8988T (cell line): ENCODE measurements around the gene TCF7L2.

Experiments used
- DNase-seq: peaks from one replicate; pipeline ENCODE4 v3.0.0; 2011

Gene TCF7L2

DNA sequence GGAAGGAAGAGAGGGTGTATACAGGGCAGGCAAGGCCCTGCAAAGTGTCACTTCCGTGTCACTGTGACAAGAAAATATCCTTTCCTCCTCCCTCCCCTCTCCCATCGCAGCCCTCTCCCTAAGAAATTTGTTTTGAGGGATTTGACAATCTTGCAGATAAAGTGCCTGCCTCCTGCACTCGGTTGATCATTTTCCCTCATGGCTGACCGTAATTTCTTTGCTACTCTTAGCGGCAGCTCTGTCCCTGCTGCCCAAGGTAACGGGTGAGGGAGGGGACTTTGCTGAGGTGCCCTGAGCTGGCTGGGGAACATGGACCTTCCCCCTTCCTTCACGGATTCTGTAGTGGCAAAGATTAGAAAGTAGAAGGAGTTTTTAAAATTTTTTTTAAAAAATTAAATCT is 179.1 kb downstream of the TCF7L2 start:
- no peak for DNase-seq

GRCh38 chr10:113130014-113130641 is 180.1 kb downstream of the TCF7L2 start:
- DNase-seq, result no peak

DNA sequence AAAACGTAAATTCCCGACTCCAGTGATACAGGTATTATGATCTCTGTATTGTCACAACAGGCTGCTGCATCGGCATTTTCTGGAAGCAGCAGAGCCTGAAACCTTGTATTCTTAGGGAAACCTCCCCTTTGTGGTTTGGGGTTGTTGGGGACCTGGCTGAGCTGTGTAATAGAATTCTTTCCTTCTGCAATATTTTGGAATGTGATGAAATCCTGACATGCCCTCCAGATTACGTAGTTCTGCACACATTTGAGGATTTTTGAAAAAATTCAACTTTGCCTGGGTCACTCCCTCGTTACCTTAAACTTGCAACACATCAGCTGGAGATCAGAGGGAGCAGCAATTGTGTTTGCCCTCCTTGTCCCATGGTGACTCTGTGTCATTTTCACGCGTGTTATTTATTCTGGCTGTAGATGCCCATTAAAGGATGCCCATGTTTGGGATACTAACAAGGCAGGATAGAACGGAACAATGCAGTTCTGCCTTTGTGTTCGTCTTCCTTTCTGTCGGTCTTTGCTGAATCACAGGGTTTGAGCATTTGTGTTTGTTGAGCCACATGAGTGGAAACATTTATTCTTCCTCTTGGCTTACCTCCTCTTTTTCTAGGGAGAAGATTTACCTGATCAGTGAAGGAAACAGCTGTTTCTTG is 181.7 kb downstream of the TCF7L2 start:
- no peak for DNase-seq

DNA sequence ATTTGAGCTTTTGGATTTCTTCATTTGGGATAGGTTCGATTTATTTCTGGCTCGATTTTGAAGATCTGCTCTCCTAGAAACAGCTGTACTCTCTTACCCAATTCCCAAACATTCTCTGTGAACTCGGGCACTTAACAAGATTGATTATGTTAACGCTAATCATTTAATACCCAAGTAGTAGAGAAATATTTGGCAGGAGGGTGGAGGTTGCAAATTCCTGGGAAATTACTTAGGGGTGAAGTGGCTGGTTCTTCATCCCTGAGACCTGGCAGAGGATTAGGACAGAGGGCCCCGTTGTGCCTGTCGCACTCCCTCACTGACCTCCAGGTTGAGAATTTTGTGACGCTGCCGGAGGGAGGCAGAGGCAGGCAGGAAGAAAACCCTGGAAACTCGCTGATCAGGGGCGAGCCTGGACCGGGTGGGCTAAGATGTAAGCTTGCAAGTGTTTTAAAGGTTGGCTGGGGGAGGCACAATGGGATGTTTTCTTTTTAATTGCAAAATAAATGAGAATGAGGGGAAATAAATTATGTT is 182.6 kb downstream of the TCF7L2 start:
- no peak for DNase-seq

DNA sequence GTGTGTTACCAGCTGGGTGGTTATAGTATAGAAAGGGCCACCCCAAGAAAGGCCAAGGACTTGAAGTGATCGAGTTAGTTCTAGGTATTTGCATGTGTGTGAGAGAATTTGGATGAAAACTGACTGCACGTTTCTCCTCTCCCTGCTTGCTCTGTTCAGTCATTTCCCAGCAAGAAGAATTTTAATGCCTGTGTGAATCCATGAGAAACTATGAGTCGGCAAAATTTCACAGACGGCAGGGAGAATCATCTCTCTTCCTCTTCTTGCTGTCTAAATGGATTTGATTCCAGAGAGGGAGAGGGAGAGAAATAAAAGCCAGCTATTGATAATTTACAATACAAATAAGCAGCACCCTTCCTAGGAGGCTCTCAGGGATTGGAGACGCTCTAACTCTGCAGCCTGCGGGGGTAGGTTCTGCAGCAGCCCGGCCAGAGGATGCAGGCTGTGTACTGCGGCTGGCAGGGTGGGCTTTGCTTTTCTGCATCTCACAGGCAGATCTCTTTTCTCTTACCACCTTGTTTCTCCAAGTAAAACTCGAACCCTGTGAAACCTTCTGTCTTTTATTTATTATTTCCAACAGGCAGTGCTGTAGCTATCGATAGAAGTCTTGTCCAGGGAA is 183.6 kb downstream of the TCF7L2 start:
- no peak for DNase-seq

DNA sequence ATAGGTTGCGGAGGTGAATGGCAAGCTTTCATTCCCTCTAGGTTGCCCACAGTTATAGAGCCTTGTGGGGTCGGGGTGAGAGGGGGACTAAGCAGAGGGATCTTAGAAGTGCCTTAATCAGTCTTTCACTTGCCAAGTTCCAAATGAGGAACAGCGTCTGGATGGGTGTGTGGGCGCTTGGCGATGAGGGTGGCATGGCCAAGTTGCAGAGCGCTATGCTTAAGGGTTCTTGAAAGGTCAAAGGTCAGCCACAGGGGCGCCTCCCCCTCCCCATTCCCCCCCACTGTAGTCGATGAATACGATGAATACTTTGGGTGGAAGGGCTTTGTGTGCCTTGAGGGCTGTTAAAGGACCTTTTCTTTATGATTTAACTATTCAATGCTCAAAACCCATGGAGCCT is 185.0 kb downstream of the TCF7L2 start:
- DNase-seq, result no peak

DNA sequence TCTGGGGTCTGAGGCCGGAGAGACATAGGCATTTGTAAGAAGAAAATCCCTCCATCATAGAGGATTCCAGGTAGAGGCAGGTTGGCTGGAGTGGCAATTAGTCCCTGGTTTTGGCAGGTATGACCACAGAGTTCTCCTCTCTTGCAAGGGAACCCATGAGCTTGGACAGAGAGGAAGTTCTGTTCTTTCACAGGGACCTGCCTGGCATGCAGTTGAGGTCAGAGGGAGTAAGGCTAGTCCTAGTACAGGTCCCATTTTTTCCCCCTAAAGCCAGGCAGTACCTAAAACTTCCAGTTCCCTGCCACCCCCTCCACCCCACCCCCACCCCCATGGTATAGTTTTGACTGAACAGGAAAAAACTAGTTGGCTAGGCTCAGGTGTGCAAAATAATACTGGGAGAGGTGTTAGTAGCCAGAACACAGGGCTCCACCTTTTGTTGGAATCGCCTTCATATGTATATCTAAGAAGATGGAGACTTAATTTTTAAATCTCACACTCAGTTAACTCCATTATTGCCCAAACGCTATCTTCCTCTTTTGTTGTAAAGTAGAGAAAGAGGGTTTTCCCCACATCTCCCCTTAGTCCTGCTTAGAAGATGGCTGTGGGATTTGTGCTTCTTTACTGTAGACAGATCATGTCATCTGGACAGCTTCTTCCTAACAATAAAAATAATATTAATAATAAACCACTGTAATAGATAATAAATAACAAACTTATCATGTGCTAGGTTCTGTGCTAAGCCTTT is 188.1 kb downstream of the TCF7L2 start:
- DNase-seq, result no peak

DNA sequence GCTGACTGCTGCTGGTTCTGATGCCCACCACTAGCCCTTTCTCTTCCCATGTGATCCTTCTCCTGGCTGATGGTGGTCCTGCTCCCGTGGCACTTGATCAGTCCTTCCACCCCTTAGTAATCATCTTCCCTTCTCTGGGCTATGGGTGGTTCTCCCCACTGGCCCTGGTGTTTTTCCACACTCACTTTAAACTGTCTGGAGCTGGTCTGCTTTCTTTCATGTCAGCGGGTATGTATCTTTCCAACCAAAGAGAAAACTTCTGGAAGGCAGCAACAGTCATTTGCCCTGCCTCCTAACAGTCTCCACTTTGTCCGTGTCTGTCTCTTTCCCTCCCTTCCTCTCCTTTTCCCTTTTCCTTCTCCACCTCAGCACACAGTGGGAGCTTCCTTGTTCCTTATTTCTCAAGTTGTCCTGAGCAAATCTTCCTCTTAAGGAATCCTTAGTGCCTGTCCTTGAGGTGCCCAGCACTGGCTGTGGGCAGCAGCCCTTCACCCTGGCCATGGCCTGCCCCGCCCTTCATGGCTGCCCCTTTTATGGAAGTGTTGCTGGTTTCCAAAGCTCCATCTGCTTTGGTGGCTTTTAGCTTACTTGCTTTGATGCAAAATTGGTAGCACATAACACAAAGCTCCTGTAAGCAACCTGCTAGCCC is 189.0 kb downstream of the TCF7L2 start:
- DNase-seq, result no peak

GRCh38 chr10:113139699-113140098 is 189.7 kb downstream of the TCF7L2 start:
- no peak for DNase-seq

DNA sequence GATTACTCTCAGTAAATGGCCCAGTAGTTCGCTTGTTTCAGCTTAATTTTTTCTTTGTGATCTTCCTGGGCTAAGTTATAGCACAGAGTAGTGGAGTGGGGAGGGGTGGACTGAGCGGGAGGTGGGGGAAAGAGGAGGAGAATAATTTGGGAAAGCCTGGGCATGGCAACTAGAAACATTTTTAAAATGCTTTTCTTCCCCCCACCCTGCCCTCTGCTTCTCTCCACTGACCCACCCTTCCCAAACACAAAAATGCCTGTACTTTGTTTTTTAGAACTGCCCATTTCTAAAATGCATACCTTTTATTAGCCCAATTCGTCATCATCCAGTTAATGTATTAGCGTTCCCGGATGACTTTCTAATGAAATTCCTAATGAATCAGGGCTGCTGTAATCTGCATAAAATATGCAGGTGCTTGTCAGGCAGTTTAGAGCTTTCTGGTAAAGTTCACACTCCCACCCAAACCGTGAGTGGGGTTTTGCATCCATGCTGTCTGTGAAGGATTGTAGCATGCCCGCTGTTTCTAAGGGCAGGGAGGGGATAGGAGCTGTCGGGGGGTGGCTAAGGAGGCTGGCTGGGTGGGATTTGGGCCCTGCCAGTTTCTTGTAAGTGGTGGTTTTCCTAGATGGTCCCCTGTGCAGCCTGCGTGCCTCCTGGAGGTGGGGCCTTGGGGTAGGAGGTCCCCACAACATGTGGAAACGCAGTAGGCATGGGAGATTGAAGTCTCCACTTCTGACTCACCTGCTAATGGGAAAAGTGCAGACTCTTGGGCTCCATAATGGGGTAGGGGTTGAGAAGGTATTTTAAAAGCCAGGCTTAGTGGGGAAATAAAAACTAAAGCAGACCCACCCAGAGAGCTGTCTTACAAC is 190.3 kb downstream of the TCF7L2 start:
- DNase-seq, result no peak

GRCh38 chr10:113142601-113143362 is 192.7 kb downstream of the TCF7L2 start:
- no peak for DNase-seq

GRCh38 chr10:113144576-113144975 is 194.5 kb downstream of the TCF7L2 start:
- DNase-seq, result no peak

DNA sequence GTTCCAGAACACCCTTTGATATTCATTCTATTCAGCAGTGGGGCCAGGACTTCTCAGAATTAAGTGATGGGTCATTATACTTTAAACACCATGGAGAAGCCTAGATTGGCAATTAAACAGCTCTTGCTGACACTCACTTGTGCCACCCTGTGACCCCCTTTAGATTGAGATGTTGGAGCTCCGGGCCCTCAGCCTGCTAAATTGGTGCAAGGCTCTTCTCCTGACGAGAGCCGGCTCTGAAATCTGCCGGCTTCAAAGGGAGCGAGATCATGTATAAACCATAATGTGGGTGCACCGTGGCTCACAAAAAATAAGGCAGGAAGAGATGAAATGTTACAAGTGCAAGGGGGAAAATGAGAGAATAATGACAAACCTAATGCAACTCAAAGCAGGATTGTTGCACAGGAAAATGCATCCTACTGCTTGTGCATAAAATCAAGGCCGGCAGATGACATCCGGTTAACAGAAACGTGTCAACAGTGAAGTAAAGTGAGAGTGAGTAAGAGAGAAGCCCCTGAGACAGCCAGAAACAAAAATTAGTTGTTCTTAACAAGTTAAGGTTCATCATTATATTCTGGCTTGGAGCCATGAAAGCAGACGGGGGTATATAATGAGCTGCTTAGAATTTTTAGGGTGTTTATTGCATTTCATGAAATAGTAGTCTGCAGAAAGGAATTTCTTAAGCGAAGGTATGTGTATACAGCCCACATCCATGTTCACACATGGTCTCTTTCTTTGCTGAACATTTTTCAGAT is 198.2 kb downstream of the TCF7L2 start:
- DNase-seq, result no peak

DNA sequence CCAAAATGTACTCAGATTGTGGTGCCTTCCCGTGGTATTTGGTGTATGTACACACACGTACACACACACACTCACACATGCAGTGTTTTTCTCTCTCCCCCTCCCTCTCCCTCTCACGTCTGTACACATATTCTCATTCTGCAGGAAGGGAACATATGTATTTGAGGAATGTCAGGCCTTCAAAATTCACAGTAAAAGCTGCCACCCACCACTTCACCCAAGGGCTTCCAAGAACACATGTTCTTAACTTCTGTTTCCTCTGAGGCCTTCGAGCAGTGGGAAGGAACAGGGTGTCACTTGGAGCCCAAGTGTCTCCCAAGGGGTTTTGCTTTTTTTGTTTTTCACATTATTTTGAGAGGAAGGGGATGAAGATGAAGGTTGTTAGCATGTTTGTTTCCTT is 198.9 kb downstream of the TCF7L2 start:
- no peak for DNase-seq

DNA sequence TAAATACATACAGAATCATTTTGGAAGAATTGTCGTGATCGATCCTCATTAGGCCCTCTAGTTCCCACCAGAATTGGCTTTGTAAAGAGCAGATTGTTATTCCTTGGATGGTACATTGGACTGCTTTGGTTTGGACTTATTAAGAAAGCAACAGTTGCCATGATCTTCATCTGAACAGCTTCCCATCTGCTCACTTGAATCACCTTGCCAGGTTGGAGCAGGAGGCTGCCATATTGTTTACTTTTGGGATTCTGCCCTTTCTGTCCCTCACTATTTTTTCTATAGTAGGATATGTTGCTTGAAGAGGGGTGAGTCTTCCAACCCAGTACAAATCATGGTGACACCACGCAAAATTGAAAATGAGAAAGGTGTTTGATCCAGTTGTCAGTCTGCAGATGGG is 199.6 kb downstream of the TCF7L2 start:
- no peak for DNase-seq

- DNase-seq, result no peak
Observed at GRCh38 chr10:113151190-113151666, 201.2 kb downstream of the TCF7L2 start.

DNA sequence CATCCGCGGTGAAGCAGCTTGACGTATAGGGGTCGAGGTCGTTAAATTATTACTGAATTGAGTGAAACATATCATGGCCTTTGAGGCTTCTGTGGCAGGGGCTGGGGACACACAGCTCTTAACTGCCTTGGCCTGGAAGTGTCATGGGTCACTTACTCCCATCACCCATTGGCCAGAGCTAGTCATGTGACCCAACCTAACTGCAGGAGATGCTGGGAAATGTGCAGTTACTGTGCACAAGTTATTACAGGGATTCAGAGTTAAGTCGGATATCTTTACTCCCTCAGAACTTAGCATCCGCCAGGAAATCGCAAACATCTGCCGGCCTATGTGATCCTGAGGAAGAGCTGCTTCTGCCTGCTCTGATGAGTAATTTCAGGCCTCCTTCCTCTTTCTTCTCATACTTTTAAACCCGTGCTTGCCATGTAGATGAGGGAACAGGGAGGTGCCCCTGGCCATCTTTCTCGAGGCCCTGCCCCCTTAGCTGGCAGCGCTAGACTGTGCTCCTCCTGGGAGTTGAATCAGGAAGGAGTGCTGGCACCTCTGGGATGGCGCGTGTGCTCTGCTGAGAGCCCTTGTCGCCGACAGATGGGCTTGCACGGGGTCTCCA is 203.6 kb downstream of the TCF7L2 start:
- no peak for DNase-seq

- DNase-seq, result no peak
Observed at GRCh38 chr10:113157441-113157840, 207.4 kb downstream of the TCF7L2 start.

DNA sequence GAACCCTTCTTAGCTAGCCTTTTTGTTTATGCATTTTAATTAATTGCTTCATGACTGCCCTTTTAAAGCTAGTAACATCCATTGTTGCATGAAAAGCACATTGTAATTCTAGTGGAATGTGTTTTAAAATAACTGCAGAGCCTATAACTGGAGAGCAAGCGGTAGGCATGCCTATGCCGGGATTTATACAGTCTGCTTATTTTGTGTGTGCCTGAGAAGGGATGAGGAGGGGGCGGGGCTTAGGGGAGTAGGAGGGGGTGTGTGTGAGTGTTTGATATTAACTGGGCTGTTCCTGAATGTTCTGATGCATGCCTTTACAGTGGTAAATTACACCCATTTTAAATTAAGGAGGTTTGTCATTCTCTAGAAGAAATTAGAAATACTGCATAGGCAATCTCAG is 208.1 kb downstream of the TCF7L2 start:
- DNase-seq, result no peak

DNA sequence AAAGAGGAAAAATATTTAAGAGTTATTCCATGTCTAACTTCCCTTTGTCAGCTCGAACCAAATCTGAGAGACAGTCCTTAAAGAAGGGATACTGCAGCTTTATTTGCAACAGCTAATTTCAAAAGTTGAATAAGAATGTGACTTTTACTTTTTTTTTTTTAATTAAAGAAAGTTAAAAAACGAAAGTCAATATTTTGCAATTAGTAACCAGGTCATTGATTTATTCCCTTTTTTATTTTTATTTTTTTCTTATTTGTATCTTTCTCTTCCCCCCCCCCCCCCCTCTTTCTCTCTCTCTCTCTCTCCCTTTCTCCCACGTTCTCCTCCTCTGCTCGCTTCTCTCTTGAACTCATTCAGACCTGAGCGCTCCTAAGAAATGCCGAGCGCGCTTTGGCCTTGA is 209.5 kb downstream of the TCF7L2 start:
- no peak for DNase-seq
